GM18519 (cell line): ENCODE data around the gene SS18.
"Not testable (repeated sequence)": the region's sequence is repeated elsewhere in the genome, so short reads cannot be mapped to it uniquely, and the experiment has no call there.

Source experiments
- ATAC-seq: cut with Tn5 transposase; IDR thresholded peaks from one replicate; pipeline ENCODE4 v1.9.1; 2021; ENCODE audit warnings: mild to moderate bottlenecking, moderate library complexity; ENCODE audit not compliant: unreplicated experiment, low FRiP score

The SS18 gene, protein sequence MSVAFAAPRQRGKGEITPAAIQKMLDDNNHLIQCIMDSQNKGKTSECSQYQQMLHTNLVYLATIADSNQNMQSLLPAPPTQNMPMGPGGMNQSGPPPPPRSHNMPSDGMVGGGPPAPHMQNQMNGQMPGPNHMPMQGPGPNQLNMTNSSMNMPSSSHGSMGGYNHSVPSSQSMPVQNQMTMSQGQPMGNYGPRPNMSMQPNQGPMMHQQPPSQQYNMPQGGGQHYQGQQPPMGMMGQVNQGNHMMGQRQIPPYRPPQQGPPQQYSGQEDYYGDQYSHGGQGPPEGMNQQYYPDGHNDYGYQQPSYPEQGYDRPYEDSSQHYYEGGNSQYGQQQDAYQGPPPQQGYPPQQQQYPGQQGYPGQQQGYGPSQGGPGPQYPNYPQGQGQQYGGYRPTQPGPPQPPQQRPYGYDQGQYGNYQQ

DNA sequence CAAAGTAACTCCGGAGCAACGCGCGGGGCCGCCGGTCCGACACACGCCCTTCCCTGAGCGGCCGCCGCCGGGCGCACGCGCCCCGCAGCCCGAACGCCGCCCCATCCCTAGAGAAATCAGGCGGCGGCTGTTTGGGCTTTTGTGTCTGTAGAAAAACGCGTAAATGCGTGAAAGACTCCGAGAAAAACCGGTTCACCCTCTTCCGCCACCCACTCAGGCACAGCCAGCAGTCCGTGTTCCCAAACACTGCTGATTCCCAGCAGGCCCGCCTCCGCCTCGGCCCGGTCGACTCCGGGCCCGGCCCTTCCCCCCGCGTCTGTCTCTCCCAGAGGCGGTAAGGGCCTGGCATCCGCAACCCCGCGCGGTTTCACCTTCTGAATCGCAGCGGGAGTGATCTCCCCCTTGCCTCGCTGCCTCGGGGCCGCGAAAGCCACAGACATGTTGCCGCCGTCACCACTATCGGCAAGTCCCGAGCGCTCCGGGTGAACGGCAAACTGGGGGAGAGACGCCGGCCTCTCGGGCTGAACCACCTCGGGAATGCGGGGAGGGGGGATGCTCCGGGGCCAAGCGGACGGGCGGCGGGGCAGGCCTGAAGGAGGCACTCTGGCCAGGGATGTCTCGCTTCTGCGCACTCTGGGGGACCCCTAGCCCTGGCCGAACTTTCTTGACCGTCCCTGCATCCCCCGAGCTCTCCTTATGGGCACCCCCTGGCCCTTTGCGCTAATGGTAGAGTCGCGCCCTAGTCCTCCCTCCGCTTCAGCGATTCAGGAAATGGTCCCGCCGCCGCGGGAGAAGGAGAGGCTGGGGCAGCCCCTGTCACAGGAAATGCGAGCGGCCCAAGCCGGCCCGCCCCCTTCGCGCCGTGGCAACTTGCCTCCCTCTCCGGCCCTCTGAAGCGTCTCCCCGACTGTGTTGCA is at the start of gene SS18:
TSS of gene SS18 (minus strand) at position 484 of the 917 bp plus-strand sequence. CDS start at position 440, 44 bp downstream.
- ATAC-seq: peak; percentile 69

DNA sequence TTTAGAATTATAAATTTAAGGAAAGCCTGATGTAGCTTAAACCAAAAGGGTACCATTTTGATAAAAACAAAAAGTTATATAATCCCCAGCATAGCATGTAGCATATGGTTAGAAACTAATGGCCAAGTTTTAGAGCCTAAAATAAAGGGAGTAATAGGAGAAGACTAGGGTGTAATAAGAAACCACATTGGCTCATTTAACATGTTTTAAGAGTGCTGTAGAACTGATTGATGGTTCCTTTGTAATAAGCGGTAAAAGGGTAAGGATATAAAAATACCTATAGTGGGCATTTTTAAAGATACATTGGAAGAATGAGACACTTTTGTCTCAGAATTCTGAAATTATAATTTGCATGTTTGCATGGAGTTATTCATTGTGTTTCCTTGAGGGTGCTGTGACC is 45.1 kb upstream of the SS18 start:
- ATAC-seq: no peak

DNA sequence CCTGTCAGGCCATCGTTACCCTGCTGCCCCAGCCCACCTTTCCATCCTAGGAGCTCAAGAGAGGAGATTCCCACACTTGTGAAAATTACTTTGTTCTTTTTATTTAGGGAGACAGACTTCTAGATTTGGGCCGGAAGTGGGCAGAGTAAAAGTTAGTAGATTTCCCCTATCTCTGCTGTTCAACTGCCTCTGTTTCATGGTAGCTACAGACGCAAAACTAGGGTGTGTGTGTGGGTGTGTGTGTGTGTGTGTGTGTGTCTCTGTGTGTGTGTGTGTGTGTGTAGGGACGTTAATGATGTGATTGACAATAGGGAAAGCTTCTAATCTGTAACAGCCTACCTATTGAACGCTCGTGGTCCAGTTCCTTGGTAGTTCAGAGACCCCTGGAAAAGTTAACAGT is 43.7 kb upstream of the SS18 start:
- ATAC-seq: no peak

DNA sequence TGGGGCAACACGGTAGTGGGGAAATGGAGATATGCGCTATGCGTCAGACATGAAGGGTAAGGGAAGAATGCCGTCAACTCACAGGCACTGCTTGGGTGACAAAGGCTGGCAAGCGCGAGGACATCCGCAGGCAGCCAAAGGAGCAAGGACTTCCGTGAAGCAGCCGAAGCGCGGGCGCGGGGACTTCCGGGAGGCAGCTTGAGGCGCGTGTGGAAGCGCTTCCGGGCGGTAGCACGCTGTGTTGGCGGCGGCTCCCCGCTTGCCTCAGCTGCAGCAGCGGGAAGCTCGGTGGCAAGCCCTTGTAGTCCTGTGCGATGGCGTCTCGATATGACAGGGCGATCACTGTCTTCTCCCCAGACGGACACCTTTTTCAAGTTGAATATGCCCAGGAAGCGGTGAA is 43.2 kb upstream of the SS18 start, which contains the start of gene PSMA8:
TSS of gene PSMA8 (plus strand) at position 218 of the 400 bp plus-strand sequence. CDS start at position 315, 97 bp downstream.
- no peak for ATAC-seq

DNA sequence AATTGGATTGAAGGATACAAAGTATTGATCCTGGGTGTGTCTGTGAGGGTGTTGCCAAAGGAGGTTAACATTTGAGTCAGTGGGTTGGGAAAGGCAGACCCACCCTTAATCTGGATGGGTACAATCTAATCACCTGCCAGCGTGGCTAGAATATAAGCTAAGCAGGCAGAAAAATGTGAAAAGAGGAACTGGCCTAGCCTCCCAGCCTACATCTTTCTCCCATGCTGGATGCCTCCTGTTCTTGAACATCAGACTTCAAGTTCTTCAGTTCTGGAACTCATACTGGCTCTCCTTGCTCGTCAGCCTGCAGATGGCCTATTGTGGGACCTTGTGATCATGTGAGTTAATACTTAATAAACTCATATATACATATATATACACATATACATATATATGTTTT is 37.8 kb upstream of the SS18 start:
- not testable (repeated sequence) for ATAC-seq

DNA sequence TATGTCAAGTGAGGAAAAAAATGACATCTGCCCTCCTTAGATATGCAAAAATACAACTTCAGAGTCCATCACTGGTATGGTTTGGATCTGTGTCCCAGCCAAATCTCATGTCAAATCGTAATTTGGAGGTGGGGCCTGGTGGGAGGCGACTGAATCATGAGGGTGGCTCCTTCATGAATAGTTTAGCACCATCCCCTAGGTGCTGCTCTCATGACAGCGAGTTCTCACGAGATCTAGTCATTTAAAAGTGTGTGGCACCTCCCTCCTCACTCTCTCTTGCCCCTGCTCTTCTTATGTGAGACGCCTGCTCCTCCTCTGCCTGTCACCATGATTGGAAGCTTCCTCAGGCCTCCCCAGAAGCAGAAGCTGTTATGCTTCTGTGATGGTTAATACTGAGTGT is 37.4 kb upstream of the SS18 start:
- ATAC-seq: no peak

DNA sequence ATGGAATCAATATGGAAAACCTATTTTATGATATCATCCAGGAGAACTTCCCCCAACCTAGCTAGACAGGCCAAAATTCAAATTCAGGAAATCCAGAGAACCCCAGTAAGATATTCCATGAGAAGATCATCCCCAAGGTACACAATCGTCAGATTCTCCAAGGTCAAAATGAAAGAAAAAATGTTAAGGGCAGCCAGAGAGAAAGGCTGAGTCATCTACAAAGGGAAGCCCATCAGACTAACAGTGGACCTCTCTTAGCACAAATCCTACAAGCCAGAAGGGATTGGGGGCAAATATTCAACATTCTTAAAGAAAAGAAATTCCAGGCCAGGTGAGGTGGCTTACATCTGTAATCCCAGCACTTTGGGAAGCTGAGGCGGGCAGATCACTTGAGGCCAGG is 31.6 kb upstream of the SS18 start:
- ATAC-seq: not testable (repeated sequence)

DNA sequence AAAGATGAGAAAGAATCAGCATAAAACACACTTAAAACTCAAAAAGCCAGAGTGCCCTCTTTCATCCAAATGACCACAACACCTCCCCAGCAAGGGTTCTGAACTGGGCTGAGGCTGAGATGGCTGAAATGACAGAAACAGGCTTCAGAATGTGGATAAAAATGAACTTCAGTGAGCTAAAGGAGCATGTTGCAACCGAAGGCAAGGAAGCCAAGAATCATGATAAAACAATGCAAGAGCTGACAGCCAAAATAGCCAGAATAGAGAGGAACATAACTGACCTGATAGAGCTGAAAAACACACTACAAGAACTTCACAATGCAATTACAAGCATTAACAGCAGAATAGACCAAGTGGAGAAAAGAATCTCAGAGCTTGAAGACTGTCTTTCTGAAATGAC is 31.1 kb upstream of the SS18 start:
- no peak for ATAC-seq

DNA sequence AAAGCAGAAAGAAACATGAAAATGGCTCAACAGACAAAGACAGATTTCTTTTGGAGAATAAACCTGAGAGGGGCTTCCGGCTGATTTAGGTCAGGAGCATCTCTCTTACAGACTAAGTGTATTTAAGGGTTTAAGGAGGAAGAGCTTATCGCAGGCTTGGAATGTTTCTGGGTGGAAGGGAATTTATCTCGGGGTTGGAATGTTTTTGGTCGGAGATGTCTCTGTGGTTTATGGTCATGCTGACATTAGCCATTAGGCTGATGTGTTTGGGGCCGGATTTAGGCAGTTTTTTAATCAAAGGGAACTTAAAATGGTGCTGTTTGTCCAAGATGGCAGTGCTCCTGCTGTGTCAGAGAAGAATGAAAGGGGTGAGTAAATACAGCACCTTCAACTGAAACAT is 28.8 kb upstream of the SS18 start:
- no peak for ATAC-seq

DNA sequence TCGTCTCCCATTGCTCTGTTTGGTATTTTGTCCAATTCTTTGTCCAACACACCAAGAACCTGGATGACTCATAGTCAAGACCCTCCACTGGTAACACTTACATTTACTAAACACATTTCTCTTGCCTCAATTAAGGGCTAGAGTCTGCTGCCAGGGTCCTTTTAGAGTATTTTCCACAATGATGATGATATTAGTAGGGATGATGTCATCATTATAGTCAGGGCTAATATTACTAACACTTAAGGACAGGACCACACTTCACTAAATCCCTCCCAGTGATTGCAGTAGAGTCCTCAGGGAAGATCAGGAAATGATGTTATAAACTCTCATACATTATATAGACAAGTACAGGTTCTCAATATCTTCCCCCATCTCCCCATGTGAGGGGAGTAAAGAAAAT is 13.6 kb upstream of the SS18 start:
- no peak for ATAC-seq

DNA sequence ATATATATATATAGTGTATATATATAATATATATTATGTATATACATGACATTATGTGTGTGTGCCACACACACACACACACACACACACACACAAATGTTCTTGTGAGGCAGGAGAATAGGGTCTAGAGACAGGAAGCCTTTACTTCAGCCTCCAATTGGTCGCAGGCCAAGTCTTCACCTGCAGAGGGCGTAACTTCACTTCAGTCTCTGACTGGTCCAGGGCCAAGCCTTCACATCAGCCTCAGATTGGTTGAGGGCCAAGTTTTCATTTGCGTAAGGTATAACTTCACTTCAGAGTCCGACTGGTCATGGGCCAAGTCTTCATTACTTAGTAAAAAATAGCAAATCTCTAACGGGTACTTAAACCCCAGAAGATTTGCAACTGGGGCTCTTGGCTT is 13.2 kb upstream of the SS18 start:
- no peak for ATAC-seq

DNA sequence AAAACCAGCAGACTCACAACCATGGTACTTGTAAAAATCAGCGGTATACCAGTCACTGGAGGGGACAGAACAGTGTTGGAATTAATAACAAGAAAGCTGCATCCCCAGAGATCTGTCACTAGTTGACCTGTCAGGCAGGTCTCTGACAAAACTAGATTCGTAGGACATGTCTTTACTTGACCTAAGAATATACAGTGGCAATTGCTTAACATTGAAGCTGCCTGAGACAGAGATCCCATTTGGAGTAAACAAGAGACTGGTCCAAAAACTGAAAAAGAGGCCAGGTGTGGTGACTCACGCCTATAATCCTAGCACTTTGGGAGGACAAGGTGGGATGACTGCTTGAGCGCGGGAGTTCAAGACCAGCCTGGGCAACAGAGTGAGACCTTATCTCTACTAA is 7.2 kb upstream of the SS18 start:
- no peak for ATAC-seq

DNA sequence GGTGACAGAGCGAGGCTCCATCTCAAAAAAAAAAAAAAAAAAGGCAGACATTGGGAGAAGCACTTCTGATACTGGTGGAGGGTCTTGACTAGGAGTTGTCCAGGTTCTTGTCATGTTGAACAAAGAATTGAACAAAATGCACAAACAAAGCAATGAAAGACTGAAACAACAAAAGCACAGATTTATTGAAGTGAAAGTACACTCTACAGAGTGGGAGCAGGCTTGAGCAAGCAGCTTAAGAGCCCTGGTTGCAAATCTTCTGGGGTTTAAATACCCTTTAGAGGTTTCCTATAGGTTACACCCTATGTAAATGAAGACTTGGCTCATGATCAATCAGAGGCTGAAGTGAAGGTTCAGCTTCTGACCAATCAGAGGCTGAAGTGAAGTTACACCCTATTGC is 6.4 kb upstream of the SS18 start:
- no peak for ATAC-seq

DNA sequence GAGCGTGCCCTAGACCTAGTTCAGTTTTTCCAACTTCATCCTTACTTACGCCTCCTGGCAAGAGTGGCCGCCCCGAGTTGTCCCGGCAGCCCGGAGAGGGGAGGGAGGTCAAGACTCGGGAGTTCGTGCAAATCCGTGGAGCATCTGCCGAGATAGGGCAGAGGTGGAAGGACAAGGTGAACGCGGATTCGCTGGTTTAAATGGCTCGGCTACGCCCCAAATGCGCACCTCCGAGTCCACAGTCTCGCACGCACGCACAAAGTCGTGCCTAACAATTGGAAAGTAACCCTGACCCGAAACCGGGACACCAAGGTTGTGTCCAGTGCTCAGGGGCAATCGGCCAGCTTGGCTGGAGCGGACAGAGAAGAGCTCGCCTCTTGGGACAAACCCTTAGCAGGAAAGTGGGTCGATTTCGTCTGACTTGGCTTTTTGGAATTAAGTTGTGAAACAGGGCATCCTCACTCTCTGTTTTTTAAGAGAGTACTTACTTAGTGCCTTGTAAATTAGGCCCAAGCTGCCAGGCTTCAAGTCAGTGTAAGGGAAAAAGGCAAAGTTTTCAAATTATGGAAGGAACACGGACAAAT is 726 bp upstream of the SS18 start:
- ATAC-seq: peak; percentile 29

DNA sequence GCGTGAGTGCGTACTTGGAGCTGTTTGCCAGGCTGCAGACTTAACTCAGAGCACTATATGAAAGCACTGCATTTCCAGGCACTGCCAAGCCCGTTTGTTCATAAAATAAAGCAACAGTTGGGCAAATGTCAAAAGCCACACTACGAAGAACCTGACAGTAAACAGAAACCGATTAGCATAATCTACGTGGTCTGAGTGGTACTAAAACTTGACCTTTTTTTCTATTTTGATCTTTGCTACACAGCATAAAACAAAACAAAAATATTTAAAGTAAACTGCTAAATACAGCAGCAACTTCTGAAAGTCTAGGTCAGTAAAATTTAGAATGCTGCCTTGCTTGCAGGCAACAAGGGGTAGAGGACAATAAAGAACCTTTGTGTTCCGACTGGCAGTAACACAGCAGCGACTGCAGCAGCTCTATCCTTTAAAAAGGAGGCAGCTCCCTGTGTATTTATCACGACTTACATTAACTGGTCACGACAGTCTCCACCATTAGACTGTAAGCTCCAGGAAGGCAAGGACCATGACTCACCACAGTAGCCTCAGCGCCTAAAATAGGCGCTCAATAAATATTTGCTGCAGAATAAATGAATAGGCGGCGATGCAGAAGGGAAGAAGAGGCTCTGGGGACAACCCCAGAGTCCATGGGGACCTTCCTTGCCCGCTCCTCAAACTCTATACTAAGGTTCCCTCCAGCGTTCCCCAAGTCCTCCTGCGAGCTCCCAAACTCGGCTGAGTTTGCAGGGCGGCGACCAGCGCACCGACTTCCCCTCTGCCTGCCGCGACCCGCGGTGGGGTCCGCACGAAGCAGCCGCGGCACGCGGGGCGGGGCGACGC is 902 bp downstream of the SS18 start:
- peak; percentile 3 for ATAC-seq

DNA sequence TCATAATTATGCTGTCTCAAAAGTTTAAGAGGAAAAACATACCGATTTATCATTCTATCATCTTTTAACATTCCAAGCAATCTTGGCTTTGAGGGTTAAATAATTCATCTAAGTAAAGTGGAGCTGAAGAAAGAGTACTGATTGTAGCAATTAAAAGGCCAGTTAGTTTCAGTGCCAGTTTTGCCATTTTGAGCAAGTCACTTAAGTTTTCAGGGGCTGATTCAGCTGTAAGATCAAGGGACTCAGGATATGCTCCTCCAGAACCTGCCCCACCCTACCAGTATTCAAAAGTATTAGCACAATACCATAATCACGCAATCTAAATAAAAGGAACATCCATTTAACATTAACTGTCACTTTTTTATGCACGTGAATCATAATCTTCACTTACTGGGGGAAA is 1.9 kb downstream of the SS18 start:
- no peak for ATAC-seq

DNA sequence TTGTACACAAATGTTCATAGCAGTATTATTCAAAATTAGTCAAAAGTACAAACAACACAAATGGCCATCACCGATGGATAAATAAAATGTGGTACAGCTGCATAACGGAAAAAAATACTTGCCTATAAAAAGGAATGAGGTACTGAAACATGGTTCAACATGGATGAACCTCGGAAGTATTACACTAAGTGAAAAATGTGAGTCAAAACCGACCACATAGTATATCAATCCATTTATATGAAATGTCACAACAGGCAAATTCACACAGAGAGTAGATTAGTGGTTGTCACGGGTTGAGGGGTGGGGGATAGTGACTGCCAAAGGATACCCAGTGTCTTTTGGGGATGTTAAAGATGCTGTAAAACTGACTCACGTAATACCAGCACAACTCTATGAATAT is 3.5 kb downstream of the SS18 start:
- ATAC-seq: no peak

DNA sequence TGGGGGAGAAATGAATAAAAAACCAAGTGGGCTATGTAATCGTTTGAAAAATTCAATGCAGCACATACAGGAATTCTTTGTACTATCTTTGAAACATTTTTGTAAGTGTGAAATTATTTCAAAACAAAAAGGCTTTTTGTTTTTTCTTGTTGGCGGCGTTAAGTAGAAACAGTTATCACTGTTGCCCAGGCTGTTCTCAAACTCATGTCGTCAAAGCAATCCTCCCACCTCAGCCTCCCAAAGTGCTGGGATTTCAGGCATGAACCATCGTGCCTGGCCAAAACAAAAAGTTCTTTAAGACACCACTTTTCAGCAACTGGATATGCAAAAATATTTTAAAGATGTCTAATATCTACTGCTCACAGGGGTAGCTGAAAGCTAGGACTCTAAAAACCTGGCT is 5.4 kb downstream of the SS18 start:
- no peak for ATAC-seq

DNA sequence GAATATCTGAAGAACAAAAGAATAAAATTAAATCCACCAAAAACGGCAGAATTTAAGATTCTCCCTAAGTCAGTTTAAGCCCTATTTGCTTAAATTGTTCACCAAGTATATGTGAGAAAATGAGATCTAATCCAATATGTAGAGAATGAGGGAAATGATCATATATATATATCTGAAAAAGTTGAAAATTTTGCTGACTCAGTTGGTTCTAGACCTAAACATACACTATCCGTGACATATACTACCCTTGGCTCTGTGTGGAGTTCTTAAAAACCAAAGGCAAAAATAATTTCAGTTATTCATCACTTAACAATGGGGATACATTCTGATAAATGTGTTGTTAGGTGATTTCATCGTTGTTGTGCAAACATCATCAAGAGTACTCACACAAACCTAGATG is 7.3 kb downstream of the SS18 start:
- ATAC-seq: no peak

DNA sequence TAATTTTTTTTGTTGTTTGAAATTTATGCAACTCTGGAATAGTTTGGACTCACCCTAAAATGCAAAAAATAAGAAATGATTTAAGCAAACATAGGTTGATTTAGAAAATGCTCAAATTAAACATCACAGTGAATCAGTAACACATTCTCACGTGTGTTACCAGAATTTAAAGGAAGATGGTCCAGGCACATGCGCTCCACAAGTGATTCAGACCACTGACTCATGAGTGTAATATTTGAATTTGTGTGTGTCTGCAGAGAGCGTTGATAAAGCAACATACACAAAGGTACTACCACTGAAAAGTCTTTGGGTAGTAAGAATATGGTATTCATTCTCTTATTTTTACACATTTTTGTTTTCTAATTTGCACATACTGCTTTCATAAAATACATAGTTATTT is 7.9 kb downstream of the SS18 start:
- no peak for ATAC-seq
